ENCODE results near the gene TYMP. TPM values are rescaled to one million over a fixed set of nuclear protein-coding genes. Genes with fewer than 3 reads are reported as not detected.

The TYMP gene
- total RNA-seq, 1 donor from 2014 or later: 6.3 TPM

DNA sequence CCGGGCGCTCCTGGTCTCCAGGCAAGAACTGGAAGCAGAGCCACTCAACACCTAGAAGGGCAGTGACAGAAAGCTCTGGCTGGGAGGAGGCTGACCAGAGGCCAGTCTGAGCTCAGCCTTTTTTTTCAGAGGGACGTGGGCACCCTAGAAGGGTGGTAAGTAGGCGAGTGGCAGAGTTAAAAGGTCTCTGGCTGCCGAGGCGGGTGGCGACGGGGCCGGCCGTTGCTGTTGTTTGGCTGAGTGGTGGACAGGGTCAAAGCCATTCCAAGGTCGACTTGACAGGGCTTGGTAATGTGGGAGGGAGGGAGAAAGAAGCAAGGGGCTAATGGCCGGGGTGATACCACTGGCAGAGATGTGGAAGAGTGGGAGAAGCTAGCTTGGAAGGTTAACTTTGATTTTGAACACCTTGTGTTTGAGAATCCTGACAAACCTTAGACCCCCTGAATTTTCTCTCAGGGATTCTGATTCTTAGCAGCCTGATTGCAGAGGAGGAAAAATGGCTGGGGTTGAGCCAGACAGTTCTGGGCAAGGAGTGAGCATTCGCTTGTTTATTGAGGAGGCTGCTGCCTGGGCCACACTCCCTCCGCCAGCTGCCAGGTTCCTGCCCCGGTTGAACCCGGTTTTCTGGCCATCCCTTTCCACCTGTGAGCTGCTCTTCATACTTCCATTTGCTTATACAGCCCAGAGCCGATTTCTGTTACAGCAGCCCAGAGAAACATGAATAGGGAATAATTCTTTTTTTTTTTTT is 33.8 kb upstream of the TYMP start:
- TF ChIP-seq CTCF (IDR thresholded peaks at IDR 0.05; ENCODE audit: unreplicated experiment): no peak
- DNase-seq (ENCODE audit: low spot score): no peak
- Mint-ChIP-seq H3K36me3 (ENCODE audit: low read depth, unreplicated experiment) (peaks cover 4% of the 10 kb centered on the region), H3K4me3 (ENCODE audit: unreplicated experiment) (peak overlapping the region; percentile 86), H3K9me3 (ENCODE audit: unreplicated experiment) (no peaks in the 10 kb centered on the region), H3K27ac (ENCODE audit: unreplicated experiment) (no peak overlapping the region), H3K27me3 (ENCODE audit: unreplicated experiment) (peaks cover 30% of the 10 kb centered on the region), H3K4me1 (ENCODE audit: unreplicated experiment) (peaks cover 10% of the 10 kb centered on the region)

DNA sequence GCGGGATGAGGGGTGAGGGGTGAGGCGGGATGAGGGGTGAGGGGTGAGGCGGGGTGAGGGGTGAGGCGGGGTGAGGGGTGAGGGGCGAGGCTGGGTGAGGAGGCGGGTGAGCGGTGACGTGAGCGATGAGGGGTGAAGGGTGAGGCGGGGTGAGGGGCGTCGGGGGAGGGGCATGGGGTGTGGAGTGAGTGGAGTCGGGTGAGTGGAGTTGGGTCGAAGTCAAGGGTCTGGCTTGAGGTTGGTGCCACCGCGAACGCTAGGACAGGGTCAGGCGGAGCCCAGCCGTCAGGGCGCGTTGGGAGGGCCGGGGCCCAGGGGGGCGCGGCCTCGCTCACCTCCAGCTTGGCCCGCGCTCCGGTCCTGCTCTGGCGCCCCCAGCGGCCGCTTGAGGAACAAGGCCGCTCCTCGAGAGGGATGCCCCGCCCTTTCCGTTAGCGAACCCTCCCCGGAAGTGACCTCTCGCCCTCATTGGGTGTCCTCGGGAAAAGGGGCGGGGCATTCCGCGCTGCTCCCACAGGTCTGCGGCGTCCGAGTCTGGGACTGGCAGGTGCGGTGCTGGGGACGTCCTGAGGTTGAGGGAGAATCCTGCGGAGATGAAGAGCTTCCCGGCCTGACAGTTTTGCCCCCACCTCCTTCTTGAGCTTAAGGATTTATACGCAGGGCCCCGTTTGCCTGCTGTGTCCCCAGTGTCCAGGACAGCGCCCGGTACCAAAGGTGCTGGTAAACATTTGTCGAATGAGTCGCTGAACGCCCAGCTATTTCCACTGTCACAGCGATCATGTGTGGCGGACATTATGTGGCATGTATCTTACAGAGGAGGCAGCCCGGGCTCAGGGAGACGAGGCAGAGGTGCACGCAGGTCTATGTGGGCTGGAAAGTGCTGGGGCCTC is 33.0 kb upstream of the TYMP start, which contains the start of gene SYCE3:
Gene SYCE3, minus strand, starts transcription at position 397 of the 890 bp plus-strand sequence. CDS start 6,514 bp downstream, outside the sequence.
- TF ChIP-seq CTCF (IDR thresholded peaks at IDR 0.05; ENCODE audit: unreplicated experiment): peak; percentile 82
- DNase-seq (ENCODE audit: low spot score): peak; percentile 97
- Mint-ChIP-seq H3K27me3 (ENCODE audit: unreplicated experiment) (peaks cover 31% of the 10 kb centered on the region), H3K27ac (ENCODE audit: unreplicated experiment) (no peak within 1 kb of the TSS), H3K4me1 (ENCODE audit: unreplicated experiment) (peaks cover 10% of the 10 kb centered on the region), H3K36me3 (ENCODE audit: low read depth, unreplicated experiment) (peaks cover 2% of the 10 kb centered on the region), H3K9me3 (ENCODE audit: unreplicated experiment) (no peaks in the 10 kb centered on the region), H3K4me3 (ENCODE audit: unreplicated experiment) (peak within 1 kb of the TSS; percentile 86)

DNA sequence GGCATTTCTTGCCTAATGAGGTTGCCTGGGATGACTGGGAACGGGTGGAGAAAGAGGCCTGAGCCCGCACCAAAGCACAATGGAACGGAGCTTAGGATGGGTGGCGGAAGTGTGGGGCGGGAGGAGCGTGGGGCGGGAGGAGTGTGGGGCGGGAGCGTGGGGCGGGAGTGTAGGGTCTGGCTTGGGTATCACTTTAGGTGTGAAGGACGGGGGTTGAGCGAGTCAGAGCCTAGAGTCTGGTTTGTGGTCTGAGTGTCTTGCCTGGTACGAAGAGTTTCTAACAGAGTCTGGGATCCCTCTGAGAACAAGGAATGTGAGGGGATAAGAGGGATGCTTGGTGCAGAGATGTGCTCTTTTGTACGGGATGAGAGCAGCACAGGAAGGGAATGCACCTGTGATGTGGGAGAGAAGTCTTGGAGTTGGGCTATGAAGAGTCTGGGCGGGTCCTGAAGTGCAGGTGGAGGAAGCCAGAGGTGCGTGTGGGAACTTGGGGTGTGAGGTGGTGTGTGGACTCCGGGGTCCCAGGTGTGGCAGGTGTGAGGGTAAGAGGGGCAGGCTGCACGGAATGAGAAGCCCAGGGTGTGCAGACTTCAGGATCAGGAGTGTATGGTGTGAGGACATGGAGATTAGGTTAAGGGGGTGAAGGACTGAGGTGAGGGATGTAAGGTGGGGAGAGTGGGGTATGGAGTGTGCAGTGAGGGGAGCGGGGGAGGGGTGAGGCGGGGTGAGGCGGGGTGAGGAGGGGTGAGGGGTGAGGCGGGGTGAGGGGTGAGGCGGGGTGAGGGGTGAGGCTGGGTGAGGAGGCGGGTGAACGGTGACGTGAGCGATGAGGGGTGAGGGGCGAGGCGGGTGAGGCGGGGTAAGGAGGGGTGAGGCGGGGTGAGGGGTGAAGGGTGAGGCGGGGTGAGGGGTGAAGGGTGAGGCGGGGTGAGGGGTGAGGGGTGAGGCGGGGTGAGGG is 31.9 kb upstream of the TYMP start:
- no peak overlapping the region for H3K4me3 Mint-ChIP-seq (ENCODE audit: unreplicated experiment)
- DNase-seq (ENCODE audit: low spot score): no peak
- no peaks in the 10 kb centered on the region for H3K9me3 Mint-ChIP-seq (ENCODE audit: unreplicated experiment)
- no peak overlapping the region for H3K27ac Mint-ChIP-seq (ENCODE audit: unreplicated experiment)
- TF ChIP-seq CTCF (IDR thresholded peaks at IDR 0.05; ENCODE audit: unreplicated experiment): no peak
- H3K27me3 Mint-ChIP-seq (ENCODE audit: unreplicated experiment): peaks cover 30% of the 10 kb centered on the region
- H3K4me1 Mint-ChIP-seq (ENCODE audit: unreplicated experiment): peaks cover 10% of the 10 kb centered on the region
- no peaks in the 10 kb centered on the region for H3K36me3 Mint-ChIP-seq (ENCODE audit: low read depth, unreplicated experiment)

DNA sequence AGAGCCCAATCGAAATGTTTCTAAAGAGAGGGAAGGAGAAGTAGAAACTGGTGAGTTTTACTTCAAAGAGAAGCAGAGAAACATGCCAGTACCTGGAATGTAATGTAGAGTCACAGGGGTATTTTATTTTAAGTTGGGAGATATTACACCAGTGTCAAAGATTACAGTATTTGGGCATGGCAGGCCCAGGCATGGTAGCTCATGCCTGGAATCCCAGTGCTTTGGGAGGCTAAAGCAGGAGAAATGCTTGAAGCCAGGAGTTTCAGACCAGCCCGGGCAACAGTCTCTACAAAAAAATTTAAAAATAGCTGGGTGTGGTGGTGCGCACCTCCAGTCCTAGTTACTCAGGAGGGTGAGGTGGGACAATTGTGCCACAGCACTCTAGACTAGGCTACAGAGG is 30.2 kb upstream of the TYMP start:
- no peak for TF ChIP-seq CTCF (IDR thresholded peaks at IDR 0.05; ENCODE audit: unreplicated experiment)
- DNase-seq (ENCODE audit: low spot score): no peak
- Mint-ChIP-seq H3K27ac (ENCODE audit: unreplicated experiment) (no peak overlapping the region), H3K4me1 (ENCODE audit: unreplicated experiment) (peaks cover 10% of the 10 kb centered on the region), H3K9me3 (ENCODE audit: unreplicated experiment) (no peaks in the 10 kb centered on the region), H3K4me3 (ENCODE audit: unreplicated experiment) (no peak overlapping the region), H3K36me3 (ENCODE audit: low read depth, unreplicated experiment) (no peaks in the 10 kb centered on the region), H3K27me3 (ENCODE audit: unreplicated experiment) (peaks cover 25% of the 10 kb centered on the region)
